Right renal pelvis (tissue), 4 donors: ENCODE data around the gene LRFN2. TPM values are rescaled to one million over a fixed set of nuclear protein-coding genes. Genes with fewer than 3 reads are reported as not detected.

Experiments used
- DNase-seq, 4 donors: peaks; one replicate each; pipeline ENCODE4 v3.0.0-alpha.2; 2013; ENCODE audit warnings: low read depth in 4 of 4, low spot score in 3 of 4, missing footprints in 1 of 4
- polyA plus RNA-seq, 4 donors: library from polyadenylated mRNA; unstranded; fragments of 120-200 nt; gene quantifications; one replicate each; pipeline ENCODE4 v1.2.1, GENCODE V29; 2013; ENCODE audit not compliant: insufficient read length in 4 of 4

Gene LRFN2
- polyA plus RNA-seq, 4 donors: 0.94 to 1.6 (median 1.0) TPM

GRCh38 chr6:40355066-40355465 is 232.1 kb downstream of the LRFN2 start:
- DNase-seq: no peak

DNA sequence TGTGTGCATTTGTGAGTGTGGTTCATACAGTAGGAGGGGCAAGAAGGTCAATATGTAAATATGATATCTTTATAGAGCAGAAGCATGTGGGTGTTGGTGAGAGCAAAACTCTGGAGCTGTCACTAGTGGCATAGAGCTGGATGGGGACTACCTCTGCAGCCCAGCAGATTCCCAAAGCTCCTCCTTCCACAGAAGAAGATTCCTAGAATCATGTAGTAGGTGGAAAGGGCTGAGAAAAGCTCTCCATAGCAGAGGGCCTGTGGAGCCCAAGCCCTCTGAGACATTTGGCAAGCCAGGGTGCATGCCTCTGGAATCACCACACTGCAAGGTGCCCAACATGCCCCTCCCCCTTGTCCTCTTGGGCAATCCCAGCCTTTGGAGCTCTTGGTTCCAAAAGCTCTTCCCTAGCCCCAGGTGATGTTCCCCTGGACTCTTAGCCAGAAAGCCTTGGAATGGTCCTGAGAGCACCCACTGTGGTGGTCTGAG is 233.2 kb downstream of the LRFN2 start:
- DNase-seq: no peak

DNA sequence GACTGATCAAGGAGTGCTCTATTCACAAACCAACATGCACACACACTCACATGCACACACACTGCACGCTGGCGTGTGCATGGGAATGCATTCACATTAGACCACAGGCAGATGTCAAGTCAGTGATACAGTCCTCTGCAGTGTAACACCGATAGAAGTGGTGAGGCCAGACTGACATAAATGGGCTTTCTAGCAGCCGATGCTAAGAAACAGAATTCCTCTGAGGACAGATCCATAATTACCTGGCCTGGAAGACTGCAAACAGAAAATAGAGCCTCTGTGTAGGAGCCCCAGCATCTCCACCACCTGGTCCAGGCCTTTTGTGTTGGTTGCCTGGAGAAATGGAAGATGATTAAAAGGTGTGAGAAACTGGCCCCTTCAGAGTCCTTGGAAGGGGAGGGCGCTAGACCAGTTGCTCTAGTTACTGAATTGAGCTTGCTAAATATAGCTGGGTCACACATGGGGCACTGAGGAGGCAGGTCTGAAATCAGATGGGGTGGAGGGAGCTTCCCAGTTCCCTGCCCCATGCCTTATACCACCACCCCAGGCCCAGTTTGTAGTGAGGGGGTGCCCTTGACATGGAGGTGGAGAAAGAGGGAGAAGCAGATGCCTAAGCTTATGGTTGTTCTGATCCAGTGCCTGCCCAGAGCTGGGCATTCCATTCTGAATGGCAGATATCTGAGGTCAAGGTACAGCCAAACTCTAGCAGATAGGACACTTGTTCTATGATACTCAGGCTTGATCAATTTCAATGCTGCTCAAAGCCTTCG is 233.8 kb downstream of the LRFN2 start:
- DNase-seq: no peak

- DNase-seq: no peak
Observed at GRCh38 chr6:40352527-40353170, 234.5 kb downstream of the LRFN2 start.

GRCh38 chr6:40352006-40352405 is 235.2 kb downstream of the LRFN2 start:
- DNase-seq: no peak

GRCh38 chr6:40350747-40351217 is 236.4 kb downstream of the LRFN2 start:
- DNase-seq: no peak

GRCh38 chr6:40349901-40350746 is 237.0 kb downstream of the LRFN2 start:
- DNase-seq: no peak

DNA sequence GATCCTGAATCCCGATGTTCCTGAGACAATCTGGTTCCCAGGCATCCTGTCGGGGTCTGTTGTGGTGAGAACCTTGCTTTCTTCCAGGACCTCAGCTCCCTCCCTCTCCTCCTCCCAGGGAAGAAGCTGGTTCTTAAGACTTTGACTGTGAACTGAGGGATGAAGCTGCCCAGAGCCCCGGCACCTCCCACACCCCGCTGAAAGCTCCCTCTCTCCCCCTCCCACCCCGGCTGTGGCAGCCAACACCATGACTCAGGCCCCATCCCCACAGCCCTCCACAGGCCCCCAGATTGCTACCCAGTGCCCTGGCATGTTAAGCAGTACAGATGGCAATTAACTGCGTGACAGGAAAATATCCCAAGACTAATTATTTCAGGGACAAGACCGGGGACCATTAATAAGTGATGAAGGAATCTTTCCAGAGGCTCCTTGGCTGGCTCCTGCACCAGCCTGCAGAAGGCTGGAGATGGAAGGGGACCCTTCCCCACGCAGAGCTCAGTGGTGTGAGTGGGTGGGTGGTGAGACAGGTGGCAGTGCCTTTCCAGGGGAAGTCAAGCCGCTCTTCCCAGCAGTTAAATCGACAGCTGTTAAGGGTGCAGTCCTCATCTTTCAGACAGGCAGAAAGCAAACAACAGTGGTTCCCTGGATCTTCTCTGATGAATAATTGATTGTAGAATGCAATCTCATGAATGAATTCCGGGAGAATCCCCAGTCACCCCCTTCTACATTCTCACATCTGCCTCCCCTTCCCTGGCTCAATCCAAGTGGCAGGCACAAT is 237.9 kb downstream of the LRFN2 start:
- DNase-seq: no peak

DNA sequence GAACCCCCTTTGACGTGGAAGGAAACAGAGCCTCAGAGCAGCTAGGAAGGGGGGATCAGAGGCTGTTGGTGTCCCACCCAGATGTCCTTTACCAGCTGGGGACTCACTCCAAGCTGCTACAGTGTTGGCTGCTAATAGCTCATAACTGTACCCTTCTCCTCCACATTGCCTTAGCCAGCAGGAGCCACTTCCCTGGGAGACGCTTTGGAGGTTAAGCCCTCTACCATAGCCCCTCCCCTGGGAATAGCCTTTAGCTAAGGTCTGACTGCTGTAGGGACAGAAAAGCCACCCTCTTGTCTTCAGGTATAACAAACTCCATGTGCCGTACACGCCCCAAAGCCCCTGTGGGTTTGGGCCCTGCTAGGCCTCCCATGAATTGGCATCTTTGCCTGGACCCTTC is 238.6 kb downstream of the LRFN2 start:
- DNase-seq: no peak

DNA sequence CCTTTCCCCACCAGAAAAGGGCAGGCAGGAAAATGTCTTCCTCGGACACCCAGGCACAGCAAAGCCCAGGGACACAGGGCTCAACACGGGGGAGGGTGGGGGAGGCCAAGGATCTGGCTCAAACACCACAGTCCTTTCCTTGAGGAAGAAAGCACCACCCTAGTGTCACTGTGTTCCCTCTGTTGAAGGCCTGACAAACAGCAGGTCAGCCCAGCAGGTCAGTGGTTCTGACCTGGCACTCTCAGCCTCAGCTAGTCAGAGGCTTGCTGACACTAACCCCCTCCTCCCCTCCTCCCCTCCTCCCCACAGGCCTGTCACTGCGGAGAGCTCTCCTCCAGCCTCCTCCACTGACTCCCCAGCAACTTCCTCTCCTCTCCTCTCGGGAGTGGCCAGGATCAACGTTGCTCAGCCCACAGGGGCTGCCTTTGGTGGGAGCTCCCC is 239.6 kb downstream of the LRFN2 start:
- no peak for DNase-seq

- DNase-seq: no peak
Observed at GRCh38 chr6:40346246-40346645, 240.9 kb downstream of the LRFN2 start.

GRCh38 chr6:40344566-40345167 is 242.5 kb downstream of the LRFN2 start:
- no peak for DNase-seq

GRCh38 chr6:40343877-40344565 is 243.1 kb downstream of the LRFN2 start:
- DNase-seq: no peak

GRCh38 chr6:40343318-40343876 is 243.8 kb downstream of the LRFN2 start:
- no peak for DNase-seq

DNA sequence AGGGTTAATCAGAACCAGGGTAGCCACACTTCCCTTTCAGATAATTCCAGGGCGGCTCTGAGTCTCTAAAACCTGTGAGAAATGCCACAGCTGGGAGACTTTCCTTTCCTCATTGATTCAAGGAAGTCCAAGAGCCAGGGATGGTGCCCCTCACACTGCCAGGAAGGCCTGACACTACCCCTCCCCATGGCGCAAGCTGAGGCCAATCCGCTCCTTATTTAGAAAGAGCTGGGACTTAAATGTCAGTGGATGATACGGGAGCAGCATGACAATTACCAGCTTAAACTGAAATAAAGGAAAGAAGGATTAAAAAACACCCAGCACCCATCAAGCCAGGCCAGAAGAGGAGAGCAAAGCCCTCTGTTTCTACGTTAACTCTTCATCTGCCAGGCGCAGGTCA is 244.4 kb downstream of the LRFN2 start:
- DNase-seq: no peak

- DNase-seq: no peak
Observed at GRCh38 chr6:40341726-40342125, 245.4 kb downstream of the LRFN2 start.
